HEK293 (cell line): ENCODE results near the gene SH3RF3.

Experiments
- CTCF ChIA-PET: fragments of 350-600 bp; formaldehyde crosslinking; extraction: SDS; loops from one replicate; lab custom pipeline; 2021; ENCODE audit warnings: antibody characterized with exemption; lab: Yijun Ruan, JAX
- POLR2A ChIA-PET: fragments of 300-600 bp; formaldehyde crosslinking; extraction: SDS; loops from one replicate; lab custom pipeline; 2020; ENCODE audit warnings: antibody characterized with exemption, inconsistent platforms; lab: Yijun Ruan, JAX
- H3K27ac ChIP-seq: fragments of 200-500 bp; sonication (Bioruptor generic); 2 replicates; pipeline ENCODE4 v1.5.1; 2014; ENCODE audit warnings: low read depth, low read length, control low read depth, inconsistent platforms; ENCODE audit errors: extremely low read depth
- H3K36me3 ChIP-seq, 2 experiments: fragments of 200-500 bp in 1 of 2; sonication (Bioruptor generic) in 1 of 2; 1 replicate in 1 of 2; 2 replicates in 1 of 2; pipeline ENCODE4 v1.5.1; 2014 to 2017; ENCODE audit warnings: inconsistent platforms in 2 of 2, low read length in 2 of 2; ENCODE audit not compliant: control insufficient read depth in 2 of 2, insufficient read depth in 1 of 2
- H3K4me1 ChIP-seq: fragments of 200-500 bp; sonication (Bioruptor generic); 2 replicates; pipeline ENCODE4 v1.5.1; 2014; ENCODE audit warnings: mild to moderate bottlenecking, low read length, inconsistent platforms; ENCODE audit not compliant: control insufficient read depth, insufficient read depth
- H3K4me3 ChIP-seq: 2 replicates; pipeline ENCODE4 v1.5.1; 2011; ENCODE audit warnings: low read depth, mild to moderate bottlenecking, control low read depth, low read length, moderate library complexity
- H3K9me3 ChIP-seq: fragments of 200-500 bp; sonication (Bioruptor generic); 2 replicates; pipeline ENCODE4 v1.5.1; 2014; ENCODE audit warnings: low read depth, low read length, inconsistent platforms; ENCODE audit not compliant: control insufficient read depth, insufficient read depth
- ATF2 ChIP-seq: fragments of 450-650 bp; formaldehyde crosslinking; IDR thresholded peaks from 2 replicates; pipeline ENCODE4 v1.5.1; 2016; ENCODE audit warnings: missing biosample characterization, missing genetic modification characterization, low read depth
- EGR2 ChIP-seq: fragments of 450-650 bp; formaldehyde crosslinking; IDR thresholded peaks from 2 replicates; pipeline ENCODE4 v1.5.1; 2016; ENCODE audit warnings: low read depth, missing biosample characterization, missing genetic modification characterization
- KLF8 ChIP-seq: fragments of 450-650 bp; formaldehyde crosslinking; IDR thresholded peaks from 2 replicates; pipeline ENCODE4 v1.5.1; 2016; ENCODE audit warnings: missing biosample characterization, missing genetic modification characterization
- KLF9 ChIP-seq: fragments of 450-650 bp; formaldehyde crosslinking; IDR thresholded peaks from 2 replicates; pipeline ENCODE4 v1.5.1; 2016; ENCODE audit warnings: missing biosample characterization, missing genetic modification characterization, low read depth
- PRDM4 ChIP-seq: fragments of 450-650 bp; formaldehyde crosslinking; IDR thresholded peaks from 2 replicates; pipeline ENCODE4 v1.5.1; 2017; ENCODE audit warnings: missing biosample characterization, missing genetic modification characterization
- SP2 ChIP-seq: fragments of 450-650 bp; formaldehyde crosslinking; IDR thresholded peaks from 2 replicates; pipeline ENCODE4 v1.5.1; 2016; ENCODE audit warnings: missing biosample characterization, missing genetic modification characterization
- ZNF157 ChIP-seq: fragments of 450-650 bp; formaldehyde crosslinking; IDR thresholded peaks from 2 replicates; pipeline ENCODE4 v1.5.1; 2016; ENCODE audit warnings: missing biosample characterization, missing genetic modification characterization
- ZNF214 ChIP-seq: fragments of 450-650 bp; formaldehyde crosslinking; IDR thresholded peaks from 2 replicates; pipeline ENCODE4 v1.5.1; 2017; ENCODE audit warnings: missing biosample characterization, mild to moderate bottlenecking, missing genetic modification characterization, borderline replicate concordance
- ZNF624 ChIP-seq: fragments of 450-650 bp; formaldehyde crosslinking; IDR thresholded peaks from 2 replicates; pipeline ENCODE4 v1.5.1; 2017; ENCODE audit warnings: missing biosample characterization, missing genetic modification characterization
- ZNF660 ChIP-seq: fragments of 450-650 bp; IDR thresholded peaks from 2 replicates; pipeline ENCODE4 v1.5.1; 2018; ENCODE audit warnings: missing biosample characterization, mild to moderate bottlenecking, missing genetic modification characterization
- ZNF843 ChIP-seq: fragments of 450-650 bp; formaldehyde crosslinking; IDR thresholded peaks from 2 replicates; pipeline ENCODE4 v1.5.1; 2016; ENCODE audit warnings: missing biosample characterization, missing genetic modification characterization
- TF ChIP-seq, protein P1 (sequence below): fragments of 450-650 bp; formaldehyde crosslinking; IDR thresholded peaks from 2 replicates; pipeline ENCODE4 v1.5.1; 2016; ENCODE audit warnings: missing biosample characterization, missing genetic modification characterization
- TF ChIP-seq, protein P2 (sequence below): fragments of 450-650 bp; formaldehyde crosslinking; conservative IDR thresholded peaks from 2 replicates; pipeline ENCODE4 v1.5.1; 2016; ENCODE audit warnings: low read depth, missing biosample characterization, missing genetic modification characterization
- TF ChIP-seq, protein P3 (sequence below): fragments of 450-650 bp; formaldehyde crosslinking; IDR thresholded peaks from 2 replicates; pipeline ENCODE4 v1.5.1; 2016; ENCODE audit warnings: missing biosample characterization, missing genetic modification characterization
- TF ChIP-seq, protein P4 (sequence below): fragments of 450-650 bp; formaldehyde crosslinking; IDR thresholded peaks from 2 replicates; pipeline ENCODE4 v1.5.1; 2016; ENCODE audit warnings: missing biosample characterization, missing genetic modification characterization, borderline replicate concordance
- TF ChIP-seq, protein P5 (sequence below): fragments of 450-650 bp; formaldehyde crosslinking; IDR thresholded peaks from 2 replicates; pipeline ENCODE4 v1.5.1; 2016; ENCODE audit warnings: missing biosample characterization, missing genetic modification characterization

Gene SH3RF3

GRCh38 chr2:109525836-109526235 lies 396.8 kb downstream of the SH3RF3 start:
- Histone ChIP-seq H3K9me3 (no peaks in the 10 kb centered on the region), H3K27ac (no peak overlapping the region), H3K4me3 (no peak overlapping the region), H3K36me3 (no peaks in the 10 kb centered on the region), H3K4me1 (no peaks in the 10 kb centered on the region)
- POLR2A ChIA-PET = no interaction called here
- TF ChIP-seq, protein P1, sequence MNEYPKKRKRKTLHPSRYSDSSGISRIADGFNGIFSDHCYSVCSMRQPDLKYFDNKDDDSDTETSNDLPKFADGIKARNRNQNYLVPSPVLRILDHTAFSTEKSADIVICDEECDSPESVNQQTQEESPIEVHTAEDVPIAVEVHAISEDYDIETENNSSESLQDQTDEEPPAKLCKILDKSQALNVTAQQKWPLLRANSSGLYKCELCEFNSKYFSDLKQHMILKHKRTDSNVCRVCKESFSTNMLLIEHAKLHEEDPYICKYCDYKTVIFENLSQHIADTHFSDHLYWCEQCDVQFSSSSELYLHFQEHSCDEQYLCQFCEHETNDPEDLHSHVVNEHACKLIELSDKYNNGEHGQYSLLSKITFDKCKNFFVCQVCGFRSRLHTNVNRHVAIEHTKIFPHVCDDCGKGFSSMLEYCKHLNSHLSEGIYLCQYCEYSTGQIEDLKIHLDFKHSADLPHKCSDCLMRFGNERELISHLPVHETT (tag by site-specific recombination) = no peak
- no peak for TF ChIP-seq KLF9 (tag by site-specific recombination)
- TF ChIP-seq PRDM4 (tag by site-specific recombination) = no peak
- no peak for TF ChIP-seq EGR2 (tag by site-specific recombination)
- TF ChIP-seq ZNF624 (tag by site-specific recombination) = no peak
- TF ChIP-seq ATF2 (tag by site-specific recombination) = no peak
- TF ChIP-seq ZNF660 (tag by site-specific recombination) = no peak
- no peak for TF ChIP-seq SP2 (tag by site-specific recombination)
- TF ChIP-seq, protein P2, sequence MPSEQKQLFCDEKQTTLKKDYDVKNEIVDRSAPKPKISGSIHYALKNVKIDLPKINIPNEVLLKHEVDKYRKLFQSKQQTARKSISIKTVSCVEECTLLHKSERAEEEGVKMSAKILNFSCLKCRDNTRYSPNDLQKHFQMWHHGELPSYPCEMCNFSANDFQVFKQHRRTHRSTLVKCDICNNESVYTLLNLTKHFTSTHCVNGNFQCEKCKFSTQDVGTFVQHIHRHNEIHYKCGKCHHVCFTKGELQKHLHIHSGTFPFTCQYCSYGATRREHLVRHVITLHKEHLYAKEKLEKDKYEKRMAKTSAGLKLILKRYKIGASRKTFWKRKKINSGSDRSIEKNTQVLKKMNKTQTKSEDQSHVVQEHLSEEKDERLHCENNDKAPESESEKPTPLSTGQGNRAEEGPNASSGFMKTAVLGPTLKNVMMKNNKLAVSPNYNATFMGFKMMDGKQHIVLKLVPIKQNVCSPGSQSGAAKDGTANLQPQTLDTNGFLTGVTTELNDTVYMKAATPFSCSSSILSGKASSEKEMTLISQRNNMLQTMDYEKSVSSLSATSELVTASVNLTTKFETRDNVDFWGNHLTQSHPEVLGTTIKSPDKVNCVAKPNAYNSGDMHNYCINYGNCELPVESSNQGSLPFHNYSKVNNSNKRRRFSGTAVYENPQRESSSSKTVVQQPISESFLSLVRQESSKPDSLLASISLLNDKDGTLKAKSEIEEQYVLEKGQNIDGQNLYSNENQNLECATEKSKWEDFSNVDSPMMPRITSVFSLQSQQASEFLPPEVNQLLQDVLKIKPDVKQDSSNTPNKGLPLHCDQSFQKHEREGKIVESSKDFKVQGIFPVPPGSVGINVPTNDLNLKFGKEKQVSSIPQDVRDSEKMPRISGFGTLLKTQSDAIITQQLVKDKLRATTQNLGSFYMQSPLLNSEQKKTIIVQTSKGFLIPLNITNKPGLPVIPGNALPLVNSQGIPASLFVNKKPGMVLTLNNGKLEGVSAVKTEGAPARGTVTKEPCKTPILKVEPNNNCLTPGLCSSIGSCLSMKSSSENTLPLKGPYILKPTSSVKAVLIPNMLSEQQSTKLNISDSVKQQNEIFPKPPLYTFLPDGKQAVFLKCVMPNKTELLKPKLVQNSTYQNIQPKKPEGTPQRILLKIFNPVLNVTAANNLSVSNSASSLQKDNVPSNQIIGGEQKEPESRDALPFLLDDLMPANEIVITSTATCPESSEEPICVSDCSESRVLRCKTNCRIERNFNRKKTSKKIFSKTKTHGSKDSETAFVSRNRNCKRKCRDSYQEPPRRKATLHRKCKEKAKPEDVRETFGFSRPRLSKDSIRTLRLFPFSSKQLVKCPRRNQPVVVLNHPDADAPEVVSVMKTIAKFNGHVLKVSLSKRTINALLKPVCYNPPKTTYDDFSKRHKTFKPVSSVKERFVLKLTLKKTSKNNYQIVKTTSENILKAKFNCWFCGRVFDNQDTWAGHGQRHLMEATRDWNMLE (tag by site-specific recombination) = no peak
- TF ChIP-seq, protein P3, sequence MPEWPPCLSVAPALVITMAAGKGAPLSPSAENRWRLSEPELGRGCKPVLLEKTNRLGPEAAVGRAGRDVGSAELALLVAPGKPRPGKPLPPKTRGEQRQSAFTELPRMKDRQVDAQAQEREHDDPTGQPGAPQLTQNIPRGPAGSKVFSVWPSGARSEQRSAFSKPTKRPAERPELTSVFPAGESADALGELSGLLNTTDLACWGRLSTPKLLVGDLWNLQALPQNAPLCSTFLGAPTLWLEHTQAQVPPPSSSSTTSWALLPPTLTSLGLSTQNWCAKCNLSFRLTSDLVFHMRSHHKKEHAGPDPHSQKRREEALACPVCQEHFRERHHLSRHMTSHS = no peak
- TF ChIP-seq, protein P4, sequence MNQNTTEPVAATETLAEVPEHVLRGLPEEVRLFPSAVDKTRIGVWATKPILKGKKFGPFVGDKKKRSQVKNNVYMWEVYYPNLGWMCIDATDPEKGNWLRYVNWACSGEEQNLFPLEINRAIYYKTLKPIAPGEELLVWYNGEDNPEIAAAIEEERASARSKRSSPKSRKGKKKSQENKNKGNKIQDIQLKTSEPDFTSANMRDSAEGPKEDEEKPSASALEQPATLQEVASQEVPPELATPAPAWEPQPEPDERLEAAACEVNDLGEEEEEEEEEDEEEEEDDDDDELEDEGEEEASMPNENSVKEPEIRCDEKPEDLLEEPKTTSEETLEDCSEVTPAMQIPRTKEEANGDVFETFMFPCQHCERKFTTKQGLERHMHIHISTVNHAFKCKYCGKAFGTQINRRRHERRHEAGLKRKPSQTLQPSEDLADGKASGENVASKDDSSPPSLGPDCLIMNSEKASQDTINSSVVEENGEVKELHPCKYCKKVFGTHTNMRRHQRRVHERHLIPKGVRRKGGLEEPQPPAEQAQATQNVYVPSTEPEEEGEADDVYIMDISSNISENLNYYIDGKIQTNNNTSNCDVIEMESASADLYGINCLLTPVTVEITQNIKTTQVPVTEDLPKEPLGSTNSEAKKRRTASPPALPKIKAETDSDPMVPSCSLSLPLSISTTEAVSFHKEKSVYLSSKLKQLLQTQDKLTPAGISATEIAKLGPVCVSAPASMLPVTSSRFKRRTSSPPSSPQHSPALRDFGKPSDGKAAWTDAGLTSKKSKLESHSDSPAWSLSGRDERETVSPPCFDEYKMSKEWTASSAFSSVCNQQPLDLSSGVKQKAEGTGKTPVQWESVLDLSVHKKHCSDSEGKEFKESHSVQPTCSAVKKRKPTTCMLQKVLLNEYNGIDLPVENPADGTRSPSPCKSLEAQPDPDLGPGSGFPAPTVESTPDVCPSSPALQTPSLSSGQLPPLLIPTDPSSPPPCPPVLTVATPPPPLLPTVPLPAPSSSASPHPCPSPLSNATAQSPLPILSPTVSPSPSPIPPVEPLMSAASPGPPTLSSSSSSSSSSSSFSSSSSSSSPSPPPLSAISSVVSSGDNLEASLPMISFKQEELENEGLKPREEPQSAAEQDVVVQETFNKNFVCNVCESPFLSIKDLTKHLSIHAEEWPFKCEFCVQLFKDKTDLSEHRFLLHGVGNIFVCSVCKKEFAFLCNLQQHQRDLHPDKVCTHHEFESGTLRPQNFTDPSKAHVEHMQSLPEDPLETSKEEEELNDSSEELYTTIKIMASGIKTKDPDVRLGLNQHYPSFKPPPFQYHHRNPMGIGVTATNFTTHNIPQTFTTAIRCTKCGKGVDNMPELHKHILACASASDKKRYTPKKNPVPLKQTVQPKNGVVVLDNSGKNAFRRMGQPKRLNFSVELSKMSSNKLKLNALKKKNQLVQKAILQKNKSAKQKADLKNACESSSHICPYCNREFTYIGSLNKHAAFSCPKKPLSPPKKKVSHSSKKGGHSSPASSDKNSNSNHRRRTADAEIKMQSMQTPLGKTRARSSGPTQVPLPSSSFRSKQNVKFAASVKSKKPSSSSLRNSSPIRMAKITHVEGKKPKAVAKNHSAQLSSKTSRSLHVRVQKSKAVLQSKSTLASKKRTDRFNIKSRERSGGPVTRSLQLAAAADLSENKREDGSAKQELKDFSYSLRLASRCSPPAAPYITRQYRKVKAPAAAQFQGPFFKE (tag by site-specific recombination) = no peak
- TF ChIP-seq ZNF157 (tag by site-specific recombination) = no peak
- TF ChIP-seq ZNF214 = no peak
- TF ChIP-seq ZNF843 (tag by site-specific recombination) = no peak
- TF ChIP-seq, protein P5, sequence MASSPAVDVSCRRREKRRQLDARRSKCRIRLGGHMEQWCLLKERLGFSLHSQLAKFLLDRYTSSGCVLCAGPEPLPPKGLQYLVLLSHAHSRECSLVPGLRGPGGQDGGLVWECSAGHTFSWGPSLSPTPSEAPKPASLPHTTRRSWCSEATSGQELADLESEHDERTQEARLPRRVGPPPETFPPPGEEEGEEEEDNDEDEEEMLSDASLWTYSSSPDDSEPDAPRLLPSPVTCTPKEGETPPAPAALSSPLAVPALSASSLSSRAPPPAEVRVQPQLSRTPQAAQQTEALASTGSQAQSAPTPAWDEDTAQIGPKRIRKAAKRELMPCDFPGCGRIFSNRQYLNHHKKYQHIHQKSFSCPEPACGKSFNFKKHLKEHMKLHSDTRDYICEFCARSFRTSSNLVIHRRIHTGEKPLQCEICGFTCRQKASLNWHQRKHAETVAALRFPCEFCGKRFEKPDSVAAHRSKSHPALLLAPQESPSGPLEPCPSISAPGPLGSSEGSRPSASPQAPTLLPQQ (tag by site-specific recombination) = no peak
- no peak for TF ChIP-seq KLF8
- CTCF ChIA-PET = interaction anchor here (1.1 to 1.4 kb wide), 2 partner anchors 8 to 15 kb away, joined by 3 to 4 read pairs; no protein-coding TSS in a partner anchor
